Astrocyte of the spinal cord (primary cell): ENCODE data around the gene PKIB.
A peak's percentile ranks its signal among the peaks of the same experiment; 100 is the strongest.

Experiments
- DNase-seq: peaks from one replicate; pipeline ENCODE4 v3.0.0; 2011; ENCODE audit warnings: low read depth, low spot score
- H3K4me3 ChIP-seq: 2 replicates; pipeline ENCODE4 v1.5.1; 2011; ENCODE audit warnings: low read depth, mild to moderate bottlenecking, low read length, moderate library complexity
- in situ Hi-C: cut with HindIII; loops from 2 replicates; pipeline ENCODE4 v1.10.0; 2017; ENCODE audit warnings: low sequenced_read_pairs
- TF ChIP-seq, protein P1 (sequence below): IDR thresholded peaks from 2 replicates; pipeline ENCODE4 v1.5.1; 2012; ENCODE audit warnings: low read depth, mild to moderate bottlenecking, low read length, inconsistent platforms

Gene PKIB

GRCh38 chr6:122657601-122658000 lies 47.4 kb downstream of the PKIB start:
- H3K4me3 ChIP-seq = no peak overlapping the region
- peak; percentile 45 for DNase-seq
- in situ Hi-C loops = no loop called here
- TF ChIP-seq, protein P1, sequence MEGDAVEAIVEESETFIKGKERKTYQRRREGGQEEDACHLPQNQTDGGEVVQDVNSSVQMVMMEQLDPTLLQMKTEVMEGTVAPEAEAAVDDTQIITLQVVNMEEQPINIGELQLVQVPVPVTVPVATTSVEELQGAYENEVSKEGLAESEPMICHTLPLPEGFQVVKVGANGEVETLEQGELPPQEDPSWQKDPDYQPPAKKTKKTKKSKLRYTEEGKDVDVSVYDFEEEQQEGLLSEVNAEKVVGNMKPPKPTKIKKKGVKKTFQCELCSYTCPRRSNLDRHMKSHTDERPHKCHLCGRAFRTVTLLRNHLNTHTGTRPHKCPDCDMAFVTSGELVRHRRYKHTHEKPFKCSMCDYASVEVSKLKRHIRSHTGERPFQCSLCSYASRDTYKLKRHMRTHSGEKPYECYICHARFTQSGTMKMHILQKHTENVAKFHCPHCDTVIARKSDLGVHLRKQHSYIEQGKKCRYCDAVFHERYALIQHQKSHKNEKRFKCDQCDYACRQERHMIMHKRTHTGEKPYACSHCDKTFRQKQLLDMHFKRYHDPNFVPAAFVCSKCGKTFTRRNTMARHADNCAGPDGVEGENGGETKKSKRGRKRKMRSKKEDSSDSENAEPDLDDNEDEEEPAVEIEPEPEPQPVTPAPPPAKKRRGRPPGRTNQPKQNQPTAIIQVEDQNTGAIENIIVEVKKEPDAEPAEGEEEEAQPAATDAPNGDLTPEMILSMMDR = no peak

- TF ChIP-seq, protein P1 = no peak
- no peak for DNase-seq
- in situ Hi-C loops = no loop called here
- no peak overlapping the region for H3K4me3 ChIP-seq
Measured at GRCh38 chr6:122660296-122660695, 50.1 kb downstream of the PKIB start.

- no peak overlapping the region for H3K4me3 ChIP-seq
- TF ChIP-seq, protein P1 = no peak
- no peak for DNase-seq
- in situ Hi-C loops = no loop called here
Measured at GRCh38 chr6:122663981-122664380, 53.8 kb downstream of the PKIB start.

DNA sequence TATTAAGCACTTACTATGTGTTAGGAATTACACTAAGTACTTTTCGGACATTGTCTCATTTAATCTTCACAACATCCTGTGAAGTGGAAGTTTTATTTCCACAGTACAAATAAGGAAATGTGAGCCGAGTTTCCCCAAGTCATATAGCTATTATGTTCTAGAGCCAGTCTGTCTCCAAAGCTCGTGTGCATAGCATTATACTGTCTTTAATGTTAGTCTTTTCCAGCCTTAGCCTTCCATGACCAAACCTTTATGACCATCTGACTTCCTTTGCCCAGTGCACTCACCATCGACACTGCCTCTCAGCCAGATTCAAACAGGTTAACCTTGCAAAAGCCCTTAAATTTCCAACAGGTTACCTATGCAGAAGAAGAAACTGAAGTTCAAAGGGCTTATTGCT lies 55.7 kb downstream of the PKIB start:
- in situ Hi-C loops = no loop called here
- H3K4me3 ChIP-seq = no peak overlapping the region
- TF ChIP-seq, protein P1 = no peak
- DNase-seq = no peak

DNA sequence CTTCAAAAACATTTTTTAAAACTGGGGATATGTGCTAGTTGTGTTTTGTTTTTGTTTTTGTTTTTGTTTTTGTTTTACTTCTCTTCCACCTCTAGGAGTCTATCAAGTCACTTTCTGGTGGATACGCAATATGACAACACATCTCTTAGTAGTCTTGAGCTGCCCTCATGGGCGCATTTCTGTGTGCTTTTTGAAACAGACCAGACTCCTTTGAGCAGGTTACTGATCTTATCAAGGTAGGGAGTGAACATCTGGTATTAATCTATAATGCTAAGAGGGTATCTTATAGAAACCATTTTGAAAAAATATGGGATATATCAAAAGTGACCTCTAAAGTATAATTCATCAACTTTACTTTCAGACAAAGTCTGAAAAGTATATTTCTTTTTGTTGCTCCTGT lies 56.2 kb downstream of the PKIB start:
- in situ Hi-C loops = no loop called here
- TF ChIP-seq, protein P1 = no peak
- no peak overlapping the region for H3K4me3 ChIP-seq
- no peak for DNase-seq

DNA sequence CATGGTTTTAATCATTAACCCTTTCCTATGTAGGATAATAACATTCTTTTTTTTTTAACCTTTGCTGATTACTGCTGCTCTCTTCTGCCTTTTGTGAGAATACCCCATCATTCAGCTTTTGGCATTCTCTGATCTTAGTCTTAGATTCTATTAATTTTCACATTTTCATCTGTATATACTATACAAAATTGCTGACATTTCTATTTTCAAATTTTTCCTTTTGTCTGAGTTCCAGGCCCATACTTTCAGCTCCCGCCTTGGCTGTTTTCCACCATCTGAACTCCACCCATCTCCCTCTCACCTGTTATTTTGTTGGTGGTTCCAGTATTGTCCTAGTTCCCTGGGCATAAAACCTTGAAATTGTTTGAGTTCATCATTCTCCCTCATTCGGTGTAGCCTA lies 59.2 kb downstream of the PKIB start:
- no peak overlapping the region for H3K4me3 ChIP-seq
- TF ChIP-seq, protein P1 = no peak
- DNase-seq = no peak
- in situ Hi-C loops = no loop called here

DNA sequence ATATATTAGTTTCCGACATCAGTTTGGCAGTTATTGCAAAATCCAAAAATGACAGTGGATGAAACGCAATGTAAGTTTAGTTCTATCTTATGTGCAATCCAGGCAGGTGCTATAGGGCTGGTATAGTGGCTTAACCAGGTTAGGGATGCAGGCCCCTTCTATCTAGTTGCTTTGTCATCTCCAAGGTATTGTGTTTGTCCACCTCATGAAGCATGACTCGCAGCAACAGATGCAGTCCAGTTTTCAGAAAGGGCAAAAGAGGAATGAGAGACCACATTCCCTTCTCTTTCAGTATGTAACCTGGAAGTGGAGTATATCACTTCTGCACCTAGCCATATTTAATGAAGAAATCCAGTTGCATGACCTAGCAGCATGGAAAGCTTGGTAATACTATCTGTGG lies 59.7 kb downstream of the PKIB start:
- no peak overlapping the region for H3K4me3 ChIP-seq
- in situ Hi-C loops = no loop called here
- no peak for DNase-seq
- TF ChIP-seq, protein P1 = no peak
